Measurements from ENCODE around the gene FBXO27.

FBXO27 gene

GRCh38 chr19:38975214-38975860 lies 57.0 kb downstream of the FBXO27 start, which contains the start of gene FBXO17:
Gene FBXO17, minus strand, starts transcription at chr19:38975742. Its CDS starts 25,423 bp downstream, at chr19:38950319.
- Histone ChIP-seq H3K27ac (peak within 1 kb of the TSS; percentile 72), H3K27me3 (replicated peaks) (no peaks in the 10 kb centered on the region), H3K4me3 (ENCODE audit: low read depth, low read length) (peak within 1 kb of the TSS; percentile 75), H3K36me3 (replicated peaks) (no peaks in the 10 kb centered on the region)
- in situ Hi-C loops (cut with HindIII; ENCODE audit: low pct_ligation_motif_present, low sequenced_read_pairs), result no loop called here
- DNase-seq, result peak; percentile 40
- no peak for TF ChIP-seq CTCF (IDR thresholded peaks at IDR 0.05; ENCODE audit: low read depth, low read length, missing control alignments)

GRCh38 chr19:38974624-38975213 lies 57.6 kb downstream of the FBXO27 start:
- Histone ChIP-seq H3K27me3 (replicated peaks) (no peaks in the 10 kb centered on the region), H3K4me3 (ENCODE audit: low read depth, low read length) (peak overlapping the region; percentile 75), H3K36me3 (replicated peaks) (no peaks in the 10 kb centered on the region), H3K27ac (peak overlapping the region; percentile 72)
- no peak for TF ChIP-seq CTCF (IDR thresholded peaks at IDR 0.05; ENCODE audit: low read depth, low read length, missing control alignments)
- in situ Hi-C loops (cut with HindIII; ENCODE audit: low pct_ligation_motif_present, low sequenced_read_pairs), result no loop called here
- DNase-seq, result no peak

Measured in brain microvascular endothelial cell (primary cell).